Astrocyte of the spinal cord (primary cell): ENCODE measurements around the gene AK1.

Experiments used
- DNase-seq: peaks from one replicate; pipeline ENCODE4 v3.0.0; 2011; ENCODE audit warnings: low read depth, low spot score
- H3K4me3 ChIP-seq: 2 replicates; pipeline ENCODE4 v1.5.1; 2011; ENCODE audit warnings: low read depth, mild to moderate bottlenecking, low read length, moderate library complexity
- CTCF ChIP-seq: IDR thresholded peaks from 2 replicates; pipeline ENCODE4 v1.5.1; 2012; ENCODE audit warnings: low read depth, mild to moderate bottlenecking, low read length, inconsistent platforms
- in situ Hi-C: cut with HindIII; loops from 2 replicates; pipeline ENCODE4 v1.10.0; 2017; ENCODE audit warnings: low sequenced_read_pairs

Gene AK1

GRCh38 chr9:127878001-127878651, 651 bp upstream of the AK1 start:
- no peak for TF ChIP-seq CTCF
- DNase-seq: no peak
- in situ Hi-C loops: no loop called here
- peak overlapping the region; percentile 53 for H3K4me3 ChIP-seq

- in situ Hi-C loops: no loop called here
- no peak for TF ChIP-seq CTCF
- H3K4me3 ChIP-seq: peak overlapping the region; percentile 53
- no peak for DNase-seq
These were observed 512 bp downstream of the AK1 start for GRCh38 chr9:127876764-127877562.

DNA sequence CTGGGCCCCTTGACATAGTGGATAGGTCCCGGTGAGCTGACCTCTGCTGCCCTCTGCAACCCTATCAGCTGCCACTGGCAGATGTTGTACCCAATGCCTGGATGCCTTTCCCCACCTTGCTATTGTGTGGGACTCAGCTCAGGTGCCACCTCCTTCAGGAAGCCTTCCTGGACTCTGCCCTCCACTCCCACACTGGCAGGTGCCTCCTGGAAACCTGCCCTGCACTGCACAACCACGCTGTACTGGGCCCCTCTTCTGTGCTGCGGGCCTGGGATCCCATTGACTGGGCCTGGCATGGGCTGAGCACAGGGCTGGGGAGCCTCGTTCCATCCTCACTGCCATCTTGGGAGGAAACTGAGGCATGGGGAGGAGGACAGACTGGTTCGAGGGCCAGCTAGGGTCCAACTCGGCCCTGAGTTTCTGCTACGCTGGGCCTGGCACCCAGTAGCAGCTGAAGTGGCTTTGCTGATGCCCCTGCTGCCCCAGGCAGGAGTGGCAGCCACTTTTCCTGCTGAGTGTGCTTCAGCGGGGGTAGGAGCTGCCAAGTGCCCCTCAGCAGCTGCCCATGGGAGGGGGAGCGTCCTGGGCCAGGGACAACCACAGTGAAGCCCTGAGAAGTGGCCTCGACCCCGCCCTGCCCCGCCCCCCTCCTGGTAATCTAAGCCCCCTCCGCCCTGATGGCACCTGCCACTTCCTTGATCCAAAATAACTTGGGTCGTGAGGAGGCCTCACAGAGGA, 1.3 kb downstream of the AK1 start:
- TF ChIP-seq CTCF: no peak
- no peak for DNase-seq
- H3K4me3 ChIP-seq: peak overlapping the region; percentile 13
- in situ Hi-C loops: no loop called here

GRCh38 chr9:127875306-127875966, 2.0 kb downstream of the AK1 start:
- peak; percentile 75 for DNase-seq
- H3K4me3 ChIP-seq: peak overlapping the region; percentile 18
- TF ChIP-seq CTCF: no peak
- in situ Hi-C loops: no loop called here

DNA sequence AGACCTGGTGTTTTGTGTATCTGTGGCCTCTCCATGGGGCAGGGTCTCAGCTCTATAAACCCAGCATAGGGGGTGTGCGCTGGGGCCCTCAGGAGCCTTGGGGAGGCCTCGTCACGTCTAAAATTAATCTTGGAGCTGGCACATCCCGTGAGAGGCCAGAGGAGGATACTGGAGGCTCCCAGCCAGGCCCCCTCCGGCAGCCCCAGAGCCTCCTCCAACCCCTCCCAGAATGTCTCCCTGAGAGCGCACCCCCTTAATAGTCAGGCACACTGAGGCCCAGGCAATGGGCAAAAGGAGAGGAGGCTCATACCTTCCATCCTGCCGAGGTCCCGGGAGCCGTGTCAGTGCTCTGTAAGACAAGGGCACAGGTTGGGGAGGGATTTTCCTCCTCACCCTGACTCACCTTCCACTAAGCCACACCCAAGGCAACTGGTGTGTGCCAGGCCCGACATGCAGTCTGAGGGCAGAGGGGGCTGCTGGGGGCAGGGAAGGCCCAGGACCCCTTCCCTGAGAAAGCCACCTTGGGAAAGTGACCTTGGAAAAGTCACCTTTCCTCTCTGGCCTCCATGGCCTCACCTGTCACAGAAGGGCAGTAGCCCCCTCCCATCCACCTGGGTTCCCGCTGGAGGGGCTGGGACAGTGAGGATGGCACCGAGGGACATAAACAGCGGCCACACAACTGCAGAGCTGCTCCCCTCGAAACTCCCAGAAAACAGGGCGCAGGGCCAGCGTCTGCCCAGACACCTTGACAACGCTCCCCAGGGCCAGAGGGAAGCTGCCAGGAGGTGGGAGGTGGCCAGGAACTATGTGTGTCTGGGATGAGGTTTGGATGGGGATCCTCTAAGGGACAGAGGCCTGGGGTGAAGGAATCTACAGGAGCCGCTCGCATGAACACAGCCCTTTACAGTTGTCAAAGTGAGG, 2.9 kb downstream of the AK1 start:
- DNase-seq: no peak
- in situ Hi-C loops: no loop called here
- no peak overlapping the region for H3K4me3 ChIP-seq
- TF ChIP-seq CTCF: no peak

DNA sequence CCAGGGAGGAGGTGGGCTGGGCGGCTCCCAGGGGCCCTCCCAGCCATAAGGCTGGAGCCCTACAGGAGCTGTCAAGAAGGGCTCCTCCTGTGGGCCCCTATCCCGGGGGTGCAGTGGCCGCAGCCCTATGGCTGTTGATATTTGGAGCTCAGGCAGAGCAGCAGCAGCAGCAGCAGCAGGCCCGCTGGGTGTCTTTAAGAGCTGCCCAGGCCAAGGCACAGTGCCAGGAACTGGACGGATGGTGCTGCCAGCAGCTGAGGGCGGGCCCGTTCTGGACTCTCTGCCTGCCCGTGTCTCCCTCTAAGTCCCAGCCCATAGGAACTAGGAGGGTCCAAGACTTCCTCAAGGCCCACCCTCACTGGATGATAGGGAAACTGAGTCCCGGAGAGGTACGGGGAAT, 3.6 kb downstream of the AK1 start:
- in situ Hi-C loops: no loop called here
- DNase-seq: peak; percentile 52
- no peak overlapping the region for H3K4me3 ChIP-seq

More for the DNA sequence above, 3.6 kb downstream of the AK1 start:
- TF ChIP-seq CTCF: no peak
